Measurements from ENCODE around the gene GPR37L1. TPM values are rescaled to one million over a fixed set of nuclear protein-coding genes. Genes with fewer than 3 reads are reported as not detected.

GPR37L1 gene
- total RNA-seq, 4 donors from 2014 or later, result 0.16 TPM; not detected in 3

- TF ChIP-seq CTCF (IDR thresholded peaks at IDR 0.05; ENCODE audit: low read depth), result no peak
Measured at GRCh38 chr1:202084791-202085681, 37.7 kb upstream of the GPR37L1 start.

- no peak for TF ChIP-seq CTCF (IDR thresholded peaks at IDR 0.05; ENCODE audit: low read depth)
Measured at GRCh38 chr1:202085682-202086373, 36.9 kb upstream of the GPR37L1 start.

- no peak for TF ChIP-seq CTCF (IDR thresholded peaks at IDR 0.05; ENCODE audit: low read depth)
Measured at GRCh38 chr1:202086579-202087350, 36.0 kb upstream of the GPR37L1 start.

- TF ChIP-seq CTCF (IDR thresholded peaks at IDR 0.05; ENCODE audit: low read depth), result no peak
Measured at GRCh38 chr1:202088206-202088605, 34.5 kb upstream of the GPR37L1 start.

- TF ChIP-seq CTCF (IDR thresholded peaks at IDR 0.05; ENCODE audit: low read depth), result no peak
Measured at GRCh38 chr1:202090994-202091393, 31.7 kb upstream of the GPR37L1 start.

GRCh38 chr1:202093858-202094257 lies 28.9 kb upstream of the GPR37L1 start:
- TF ChIP-seq CTCF (IDR thresholded peaks at IDR 0.05; ENCODE audit: low read depth), result no peak

GRCh38 chr1:202101184-202101583 lies 21.5 kb upstream of the GPR37L1 start:
- no peak for TF ChIP-seq CTCF (IDR thresholded peaks at IDR 0.05; ENCODE audit: low read depth)
